GM19043 (cell line): ENCODE data around the gene PLAC9.
A peak's percentile ranks its signal among the peaks of the same experiment; 100 is the strongest.
"Not testable (repeated sequence)": the region's sequence is repeated elsewhere in the genome, so short reads cannot be mapped to it uniquely, and the experiment has no call there.

ENCODE experiments used
- ATAC-seq: cut with Tn5 transposase; IDR thresholded peaks from one replicate; pipeline ENCODE4 v1.9.1; 2021; ENCODE audit warnings: low read depth; ENCODE audit not compliant: unreplicated experiment

The PLAC9 gene

DNA sequence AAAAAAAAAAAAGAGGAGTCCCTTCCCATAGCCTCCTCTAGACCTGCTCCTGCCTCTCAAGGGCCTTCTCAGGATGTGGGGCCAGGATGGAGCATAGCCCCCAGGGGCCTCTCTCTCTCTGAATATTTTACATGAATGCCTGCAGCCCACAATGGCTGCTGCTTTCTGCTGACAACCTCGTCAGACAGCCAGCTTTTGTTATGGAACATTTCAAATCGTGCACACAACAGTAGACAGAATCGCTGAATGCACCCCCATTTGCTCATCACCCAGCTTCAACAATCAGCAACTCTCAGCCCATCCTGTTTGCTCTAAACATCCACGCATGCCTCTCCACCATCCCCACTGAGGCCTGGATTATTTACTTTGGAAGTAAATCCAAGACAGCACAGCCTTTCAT, 5.4 kb downstream of the PLAC9 start:
- ATAC-seq = no peak

DNA sequence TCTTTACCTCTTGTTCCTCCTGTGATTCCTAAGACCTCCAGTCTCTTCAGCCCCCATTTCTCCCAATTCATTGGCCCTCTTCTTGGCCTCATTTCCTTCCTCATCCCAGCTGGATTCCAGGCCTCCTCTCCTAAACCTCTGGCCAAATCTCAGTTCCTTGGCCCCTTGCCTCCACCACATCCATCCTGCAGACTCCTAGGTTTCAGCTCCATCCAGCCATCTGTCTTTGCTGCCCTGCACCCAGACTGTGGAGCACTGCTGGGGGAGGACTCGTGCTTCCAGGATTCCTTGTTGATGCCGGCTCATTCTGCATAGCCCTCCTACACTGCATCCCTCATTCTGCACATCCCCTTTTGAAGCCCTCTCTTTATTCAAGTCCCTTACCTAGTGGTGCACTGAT, 6.7 kb downstream of the PLAC9 start:
- ATAC-seq = no peak

- no peak for ATAC-seq
Observed at GRCh38 chr10:80140251-80140650, 7.7 kb downstream of the PLAC9 start.

GRCh38 chr10:80141696-80142460, 9.3 kb downstream of the PLAC9 start:
- ATAC-seq = no peak

- peak; percentile 52 for ATAC-seq
Observed at GRCh38 chr10:80144067-80144695, 11.7 kb downstream of the PLAC9 start.

DNA sequence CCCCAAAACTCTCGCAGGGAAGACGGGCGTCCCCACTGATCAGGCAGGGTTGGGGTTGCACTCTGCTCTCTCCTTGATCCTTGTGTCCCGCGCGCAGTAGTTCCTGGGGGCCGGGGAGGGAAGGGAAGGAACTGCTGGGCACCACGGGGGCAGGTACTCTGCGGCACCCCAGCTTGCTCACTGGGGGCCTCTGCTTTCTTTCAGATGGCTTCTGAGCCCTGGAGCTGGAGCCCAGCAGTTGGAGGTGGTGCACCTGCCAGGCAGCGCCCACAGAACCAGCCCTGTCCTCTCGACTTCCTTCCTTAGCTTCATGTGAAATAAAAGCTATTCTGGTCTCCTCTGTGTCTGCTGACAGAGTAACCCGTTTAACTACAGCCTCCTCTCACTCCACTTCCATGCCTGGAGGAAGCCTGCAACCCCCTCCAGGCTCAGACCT, 12.2 kb downstream of the PLAC9 start:
- peak; percentile 37 for ATAC-seq

DNA sequence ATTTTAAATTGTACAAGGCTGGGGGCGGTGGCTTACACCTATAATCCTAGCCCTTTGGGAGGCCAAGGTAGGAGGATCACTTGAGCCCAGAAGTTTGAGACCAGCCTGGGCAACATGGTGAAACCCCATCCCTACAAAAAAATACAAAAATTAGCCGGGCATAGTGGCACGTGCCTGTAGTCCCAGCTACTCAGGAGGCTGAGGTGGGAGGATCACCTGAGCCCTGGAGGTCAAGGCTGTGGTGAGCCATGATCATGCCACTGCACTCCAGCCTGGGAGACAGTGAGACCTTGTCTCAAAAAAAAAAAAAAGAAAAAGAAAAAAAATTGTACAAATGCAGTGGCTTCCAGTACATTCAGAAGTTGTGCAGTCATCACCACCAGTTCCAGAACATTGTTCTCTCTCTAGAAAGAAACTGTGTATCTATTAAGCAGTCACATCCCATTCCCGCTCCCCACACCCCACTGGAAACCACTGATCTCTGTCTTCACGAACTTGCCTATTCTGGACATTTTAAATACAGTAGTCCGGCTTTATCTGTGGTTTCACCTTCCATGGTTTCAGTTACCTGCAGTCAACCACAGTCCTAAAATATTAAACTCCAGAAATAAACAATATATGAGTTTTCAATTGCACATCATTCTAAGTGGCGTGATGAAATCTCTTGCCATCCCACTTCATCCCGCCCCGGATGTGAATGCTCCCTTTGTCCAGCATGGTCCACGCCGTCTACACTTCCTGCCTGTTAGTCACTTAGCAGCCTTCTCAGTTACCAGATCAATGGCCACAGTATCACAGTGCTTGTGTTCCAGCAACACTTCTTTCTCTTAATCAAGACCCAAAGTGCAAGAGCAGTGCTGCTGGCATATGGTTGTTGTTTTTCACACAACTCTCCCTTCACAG, 13.1 kb downstream of the PLAC9 start:
- not testable (repeated sequence) for ATAC-seq

- no peak for ATAC-seq
Observed at GRCh38 chr10:80146918-80147317, 14.4 kb downstream of the PLAC9 start.

DNA sequence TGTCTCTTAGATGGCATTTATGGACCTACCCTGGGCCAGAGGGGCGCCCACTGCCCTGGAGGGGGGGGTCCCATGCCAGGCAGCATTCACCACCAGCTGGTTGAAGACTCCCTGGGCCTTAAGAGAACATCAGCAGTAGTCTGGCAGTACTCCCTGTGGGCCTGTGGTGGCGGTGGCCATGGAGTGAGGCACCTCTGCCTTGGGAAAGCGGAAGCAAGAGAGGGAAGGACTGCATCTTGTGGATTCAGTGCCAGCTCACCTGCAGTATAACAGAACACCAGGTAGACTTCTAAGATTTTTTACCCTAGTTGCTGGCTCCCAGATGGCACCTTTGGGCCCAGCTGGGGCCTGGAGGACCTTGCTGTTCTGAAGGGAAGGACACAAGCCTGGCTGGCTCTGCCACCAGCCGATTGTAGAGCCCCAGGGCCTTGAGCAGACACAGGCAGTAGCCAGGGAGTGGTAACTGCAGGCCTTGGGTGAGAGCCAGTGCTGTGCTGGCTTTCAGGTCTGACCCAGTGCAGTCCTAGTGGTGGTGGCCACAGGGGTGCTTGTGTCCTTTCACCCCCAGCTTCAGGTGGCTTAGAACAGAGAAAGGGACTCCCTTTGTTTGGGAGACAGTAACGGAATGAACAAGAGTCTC, 15.8 kb downstream of the PLAC9 start:
- no peak for ATAC-seq

GRCh38 chr10:80149123-80149522, 16.6 kb downstream of the PLAC9 start:
- no peak for ATAC-seq

- no peak for ATAC-seq
Observed at GRCh38 chr10:80150172-80150571, 17.6 kb downstream of the PLAC9 start.

DNA sequence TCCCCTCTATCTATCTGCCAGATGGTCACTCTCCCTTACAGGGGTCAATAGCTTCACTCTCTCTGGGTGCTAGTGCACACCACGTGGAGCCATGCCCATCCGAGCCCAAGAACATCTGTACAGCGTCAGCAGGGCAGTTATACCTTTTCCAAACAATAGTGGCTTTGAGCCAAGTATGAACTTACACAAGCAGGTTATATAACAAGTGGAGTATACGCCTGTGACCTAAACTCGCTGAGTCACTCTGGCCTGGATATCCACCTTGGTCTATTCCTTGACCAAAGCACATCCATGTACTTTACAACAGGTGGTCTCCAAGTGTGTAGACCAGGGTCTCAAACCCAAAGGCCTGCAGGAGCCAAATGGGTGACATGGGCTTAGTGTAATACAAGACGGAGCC, 20.3 kb downstream of the PLAC9 start:
- no peak for ATAC-seq

- ATAC-seq = no peak
Observed at GRCh38 chr10:80153460-80153859, 20.9 kb downstream of the PLAC9 start.

- ATAC-seq = no peak
Observed at GRCh38 chr10:80154626-80154977, 22.1 kb downstream of the PLAC9 start.

DNA sequence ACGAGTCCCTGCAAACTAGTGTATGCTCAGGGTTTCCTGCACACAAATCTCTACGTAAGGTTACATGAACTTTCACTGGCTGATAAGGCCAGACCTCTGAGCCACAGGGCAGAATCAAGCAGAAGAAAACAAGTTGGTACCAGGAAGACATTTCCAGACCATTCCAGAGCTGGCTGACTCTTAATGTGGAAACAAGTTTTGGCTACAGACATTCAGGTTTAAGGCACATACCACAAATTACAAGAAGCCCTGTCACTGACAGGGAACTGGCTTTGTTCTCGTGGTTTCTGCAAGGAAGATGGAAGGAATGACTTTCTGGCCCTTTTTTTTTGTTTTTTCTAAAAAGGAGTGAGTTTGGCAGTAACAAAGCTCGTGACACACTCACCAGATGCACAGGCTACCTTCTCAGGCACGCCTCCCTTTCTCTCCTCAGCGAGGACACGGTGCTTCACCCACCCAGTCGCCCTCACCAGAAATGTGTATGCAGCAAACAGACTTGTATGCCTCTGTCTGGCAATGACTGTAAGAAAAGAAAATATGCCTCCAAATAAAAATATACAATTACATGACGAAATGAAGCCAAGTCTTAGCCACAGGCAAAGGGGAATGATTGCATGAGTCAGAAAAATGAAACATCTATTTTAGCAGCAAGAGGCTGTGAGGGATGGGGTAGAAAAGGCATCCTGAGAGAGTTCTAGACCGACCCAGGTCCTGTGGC, 22.6 kb downstream of the PLAC9 start:
- no peak for ATAC-seq

DNA sequence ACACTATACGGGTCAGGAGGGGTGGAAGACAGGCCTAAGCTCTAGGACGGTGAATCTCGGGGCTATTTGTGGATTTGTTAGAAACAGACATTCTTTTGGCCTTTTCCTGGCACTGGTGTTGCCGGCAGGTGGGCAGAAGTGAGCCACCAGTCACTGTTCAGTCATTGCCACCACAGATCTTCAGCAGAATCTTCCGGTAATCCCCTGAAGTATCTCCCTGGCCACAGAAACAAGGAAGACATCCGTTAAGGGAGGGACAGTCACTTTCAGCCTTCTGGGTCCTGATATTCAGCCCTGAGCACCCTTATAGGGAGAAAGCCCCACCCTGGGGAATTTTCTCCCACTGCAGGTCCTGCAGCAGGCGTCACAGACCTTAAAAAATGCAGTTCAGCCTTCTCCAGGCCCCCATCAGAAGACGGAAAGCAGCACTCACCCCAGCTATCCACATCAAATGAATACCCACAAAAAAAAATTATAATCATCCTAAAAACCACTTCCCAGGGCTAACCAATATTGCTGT, 23.2 kb downstream of the PLAC9 start:
- no peak for ATAC-seq

DNA sequence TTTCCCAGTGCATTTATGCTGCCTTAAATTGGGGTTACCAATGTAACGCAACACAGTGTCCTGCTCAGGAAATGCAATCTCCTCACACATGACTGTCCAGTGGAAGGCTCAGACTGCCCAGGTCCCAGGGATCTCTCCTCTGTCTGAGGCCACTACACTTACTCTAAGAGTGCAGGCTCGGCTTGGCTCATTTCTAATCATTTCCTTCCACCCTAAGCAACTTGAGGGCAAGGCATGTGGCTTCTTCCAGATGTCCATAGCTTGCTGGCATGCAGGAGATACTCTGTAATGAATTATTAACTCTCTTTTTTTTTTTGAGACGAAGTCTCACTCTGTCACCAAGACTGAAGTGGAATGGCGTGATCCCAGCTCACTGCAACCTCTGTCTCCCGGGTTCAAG, 23.7 kb downstream of the PLAC9 start:
- ATAC-seq = no peak

GRCh38 chr10:80157561-80157960, 25.0 kb downstream of the PLAC9 start:
- no peak for ATAC-seq

DNA sequence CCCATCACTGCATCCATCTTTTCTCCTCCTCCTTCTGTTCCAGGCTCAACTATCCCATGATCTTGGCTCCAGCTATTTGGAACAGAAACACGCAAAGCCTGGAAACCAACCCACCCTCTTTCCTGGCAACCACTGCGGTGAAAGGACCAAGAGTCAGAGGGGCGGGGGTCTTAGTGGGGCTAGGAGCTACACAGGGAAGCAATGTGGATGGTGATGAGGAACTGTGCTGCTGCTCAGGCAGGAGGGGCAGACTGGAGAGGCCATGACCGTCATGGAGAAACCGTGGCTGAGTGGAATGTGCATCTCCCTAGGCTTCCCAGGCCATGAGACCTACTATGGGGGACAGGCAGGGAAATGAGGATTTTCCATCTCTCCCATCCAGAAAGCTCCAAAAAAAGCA, 25.6 kb downstream of the PLAC9 start:
- no peak for ATAC-seq

DNA sequence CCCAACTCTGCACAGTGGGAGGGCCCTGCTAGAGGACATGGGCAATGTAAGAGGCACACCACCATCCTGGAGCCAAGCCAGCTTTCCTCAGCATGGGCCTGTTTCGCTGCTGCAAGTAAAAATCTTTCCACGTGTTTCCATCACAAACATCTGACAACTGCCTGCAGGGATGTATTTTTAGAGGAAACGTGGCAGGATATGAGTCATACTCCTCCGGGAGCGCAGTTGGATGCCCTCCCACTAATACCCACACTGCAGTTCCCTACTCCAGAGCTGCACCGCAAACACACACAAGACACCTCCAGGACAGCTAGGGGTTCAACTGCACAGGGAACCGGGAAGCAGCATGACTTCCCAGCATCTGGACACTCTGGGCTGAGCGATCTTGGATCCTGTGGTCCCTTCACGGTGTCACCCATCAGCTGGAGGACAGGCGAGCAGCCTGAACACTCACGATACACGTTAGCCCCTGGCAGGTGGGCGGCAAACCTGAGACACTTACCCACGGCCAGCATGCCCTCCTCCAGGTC, 26.1 kb downstream of the PLAC9 start:
- ATAC-seq = no peak
